Measurements from ENCODE around the gene NUDT14. TPM values are rescaled to one million over a fixed set of nuclear protein-coding genes. Genes with fewer than 3 reads are reported as not detected.

The NUDT14 gene
- total RNA-seq, 4 donors from 2014 or later = 12.1 to 22.3 (median 16.6) TPM

DNA sequence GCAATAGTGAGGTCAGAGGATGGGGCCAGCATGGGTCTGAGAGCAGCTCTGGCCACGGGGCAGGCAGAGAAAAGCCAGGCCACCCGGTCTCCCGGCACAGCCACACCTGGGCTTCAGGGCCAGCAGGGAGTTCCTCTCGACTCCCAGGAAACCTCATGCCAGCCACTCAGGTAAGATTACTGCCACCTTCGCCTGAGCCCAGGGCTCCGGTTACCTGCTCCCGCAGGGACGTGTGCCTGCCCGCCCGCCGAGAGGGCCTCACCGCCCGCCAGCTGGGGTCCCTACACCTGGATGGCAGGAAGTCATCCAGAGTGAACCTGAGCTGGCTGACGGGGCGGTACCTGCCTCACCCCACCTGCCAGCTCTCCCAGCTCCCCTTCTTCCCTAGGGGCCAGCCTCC, 19.8 kb downstream of the NUDT14 start:
- TF ChIP-seq, protein P1, sequence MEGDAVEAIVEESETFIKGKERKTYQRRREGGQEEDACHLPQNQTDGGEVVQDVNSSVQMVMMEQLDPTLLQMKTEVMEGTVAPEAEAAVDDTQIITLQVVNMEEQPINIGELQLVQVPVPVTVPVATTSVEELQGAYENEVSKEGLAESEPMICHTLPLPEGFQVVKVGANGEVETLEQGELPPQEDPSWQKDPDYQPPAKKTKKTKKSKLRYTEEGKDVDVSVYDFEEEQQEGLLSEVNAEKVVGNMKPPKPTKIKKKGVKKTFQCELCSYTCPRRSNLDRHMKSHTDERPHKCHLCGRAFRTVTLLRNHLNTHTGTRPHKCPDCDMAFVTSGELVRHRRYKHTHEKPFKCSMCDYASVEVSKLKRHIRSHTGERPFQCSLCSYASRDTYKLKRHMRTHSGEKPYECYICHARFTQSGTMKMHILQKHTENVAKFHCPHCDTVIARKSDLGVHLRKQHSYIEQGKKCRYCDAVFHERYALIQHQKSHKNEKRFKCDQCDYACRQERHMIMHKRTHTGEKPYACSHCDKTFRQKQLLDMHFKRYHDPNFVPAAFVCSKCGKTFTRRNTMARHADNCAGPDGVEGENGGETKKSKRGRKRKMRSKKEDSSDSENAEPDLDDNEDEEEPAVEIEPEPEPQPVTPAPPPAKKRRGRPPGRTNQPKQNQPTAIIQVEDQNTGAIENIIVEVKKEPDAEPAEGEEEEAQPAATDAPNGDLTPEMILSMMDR (IDR thresholded peaks at IDR 0.05) = no peak
- no peak for DNase-seq (ENCODE audit: low spot score)

GRCh38 chr14:105160776-105161175, 20.3 kb downstream of the NUDT14 start:
- ATAC-seq (ENCODE audit: low FRiP score) (no peak), DNase-seq (ENCODE audit: low spot score) (no peak)
- TF ChIP-seq, protein P1 (IDR thresholded peaks at IDR 0.05) = no peak

More for the DNA sequence above, 19.8 kb downstream of the NUDT14 start:
- ATAC-seq (ENCODE audit: low FRiP score) = no peak

DNA sequence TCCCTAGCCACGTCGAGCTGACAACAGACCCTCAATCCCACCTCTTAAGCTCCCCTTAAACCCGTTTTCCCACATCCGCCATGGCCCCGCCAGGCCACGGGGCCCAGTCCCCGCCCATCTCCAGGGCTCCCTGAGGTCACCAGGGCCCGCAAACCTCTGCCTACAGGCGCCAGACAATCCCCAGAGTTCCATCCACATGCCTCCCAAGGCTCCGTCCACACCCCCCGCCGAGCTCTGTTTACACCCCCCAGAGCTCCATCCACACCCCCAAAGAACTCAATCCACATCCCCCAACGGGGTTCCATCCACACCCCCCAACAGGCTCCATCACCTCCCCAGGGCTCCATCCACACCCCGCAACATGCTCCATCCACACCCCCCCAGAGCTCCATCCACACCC, 21.8 kb downstream of the NUDT14 start:
- no peak for ATAC-seq (ENCODE audit: low FRiP score)
- TF ChIP-seq, protein P1 (IDR thresholded peaks at IDR 0.05) = no peak
- no peak for DNase-seq (ENCODE audit: low spot score)

GRCh38 chr14:105158794-105159193, 22.3 kb downstream of the NUDT14 start:
- TF ChIP-seq, protein P1 (IDR thresholded peaks at IDR 0.05) = no peak
- DNase-seq (ENCODE audit: low spot score) (no peak), ATAC-seq (ENCODE audit: low FRiP score) (no peak)

DNA sequence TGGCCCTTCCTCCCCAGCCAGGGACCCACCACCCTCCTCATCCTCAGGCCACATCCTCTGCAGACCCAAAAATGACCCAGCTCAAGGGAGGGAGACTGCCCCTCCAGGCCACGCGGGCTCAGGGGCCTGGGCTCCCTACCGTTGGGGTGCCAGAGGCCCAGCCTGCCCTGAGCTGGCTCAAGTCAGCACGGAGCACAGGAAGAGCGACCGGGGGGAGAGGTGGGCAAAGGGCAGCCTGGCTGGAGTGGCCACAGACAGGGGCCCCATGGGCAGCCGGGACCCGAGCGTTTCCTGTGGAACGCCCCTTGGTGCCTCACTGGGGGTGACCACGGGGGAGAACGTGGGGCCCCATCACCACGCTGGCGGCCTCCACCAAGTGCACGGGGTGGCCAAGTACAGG, 23.2 kb downstream of the NUDT14 start:
- DNase-seq (ENCODE audit: low spot score) (no peak), ATAC-seq (ENCODE audit: low FRiP score) (no peak)
- TF ChIP-seq, protein P1 (IDR thresholded peaks at IDR 0.05) = no peak

- ATAC-seq (ENCODE audit: low FRiP score) = no peak
- no peak for DNase-seq (ENCODE audit: low spot score)
- TF ChIP-seq, protein P1 (IDR thresholded peaks at IDR 0.05) = no peak
Observed at GRCh38 chr14:105156414-105157375, 24.4 kb downstream of the NUDT14 start.
